Neural progenitor cell (in vitro differentiated cells): ENCODE data around the gene IL1RAP. TPM values are rescaled to one million over a fixed set of nuclear protein-coding genes. Genes with fewer than 3 reads are reported as not detected.
A peak's percentile ranks its signal among the peaks of the same experiment; 100 is the strongest.

Experiments
- DNase-seq: peaks from one replicate; pipeline ENCODE4 v3.0.0-alpha.2; 2016; ENCODE audit warnings: low spot score
- H2AFZ ChIP-seq: fragments of 200-600 bp; sonication (generic); replicated peaks from 2 replicates; pipeline ENCODE4 v1.6.1; 2016; ENCODE audit warnings: antibody characterized with exemption
- H3F3A ChIP-seq: fragments of 200-600 bp; sonication (generic); 2 replicates; pipeline ENCODE4 v1.6.1; 2016; ENCODE audit warnings: antibody characterized with exemption, low read depth
- H3K27ac ChIP-seq: fragments of 200-600 bp; sonication (generic); 2 replicates; pipeline ENCODE4 v1.5.1; 2016; ENCODE audit warnings: mild to moderate bottlenecking
- H3K27me3 ChIP-seq: fragments of 200-600 bp; sonication (generic); 2 replicates; pipeline ENCODE4 v1.6.1; 2016; ENCODE audit warnings: mild to moderate bottlenecking, moderate library complexity
- H3K36me3 ChIP-seq: fragments of 200-600 bp; sonication (generic); 2 replicates; pipeline ENCODE4 v1.5.1; 2016
- H3K4me1 ChIP-seq: fragments of 200-600 bp; sonication (generic); 2 replicates; pipeline ENCODE4 v1.6.1; 2016; ENCODE audit warnings: mixed run types
- H3K4me2 ChIP-seq: fragments of 200-600 bp; sonication (generic); 2 replicates; pipeline ENCODE4 v1.6.1; 2016
- H3K4me3 ChIP-seq: fragments of 200-600 bp; sonication (generic); 2 replicates; pipeline ENCODE4 v1.5.1; 2016
- H3K79me2 ChIP-seq: fragments of 200-600 bp; sonication (generic); 2 replicates; pipeline ENCODE4 v1.6.1; 2016; ENCODE audit warnings: low read depth
- H3K9ac ChIP-seq: fragments of 200-600 bp; sonication (generic); 2 replicates; pipeline ENCODE4 v1.6.1; 2016
- H3K9me3 ChIP-seq: fragments of 200-600 bp; sonication (generic); 2 replicates; pipeline ENCODE4 v1.5.1; 2016; ENCODE audit warnings: low read depth
- H4K20me1 ChIP-seq: fragments of 200-600 bp; sonication (generic); 2 replicates; pipeline ENCODE4 v1.6.1; 2016; ENCODE audit warnings: low read depth
- H3K27ac Mint-ChIP-seq: 3 replicates; pipeline ENCODE4 v1.8.0; 2021; ENCODE audit warnings: mixed read lengths
- H3K27me3 Mint-ChIP-seq: 2 replicates; pipeline ENCODE4 v1.8.0; 2022; ENCODE audit warnings: low read depth, mild to moderate bottlenecking, inconsistent platforms, moderate library complexity, mixed read lengths; ENCODE audit not compliant: insufficient read depth
- H3K36me3 Mint-ChIP-seq: 3 replicates; pipeline ENCODE4 v1.8.0; 2021; ENCODE audit warnings: mixed read lengths
- H3K4me1 Mint-ChIP-seq: 3 replicates; pipeline ENCODE4 v1.8.0; 2021; ENCODE audit warnings: mixed read lengths
- H3K4me3 Mint-ChIP-seq: 3 replicates; pipeline ENCODE4 v1.8.0; 2021; ENCODE audit warnings: mild to moderate bottlenecking, moderate library complexity, mixed read lengths
- H3K9me3 Mint-ChIP-seq: 3 replicates; pipeline ENCODE4 v1.8.0; 2020; ENCODE audit warnings: mixed read lengths
- EZH2 ChIP-seq: fragments of 200-600 bp; sonication (generic); IDR thresholded peaks from 2 replicates; pipeline ENCODE4 v1.6.1; 2017; ENCODE audit warnings: antibody characterized with exemption, mild to moderate bottlenecking, moderate library complexity
- EZH2phosphoT487 ChIP-seq: fragments of 200-600 bp; sonication (generic); IDR thresholded peaks from 2 replicates; pipeline ENCODE4 v1.6.1; 2017; ENCODE audit warnings: antibody characterized with exemption
- total RNA-seq: library from RNA; depleted of rRNA; stranded (reverse); fragments of >200 nt; gene quantifications from 2 replicates; pipeline ENCODE4 v1.2.3, GENCODE V29; 2015; ENCODE audit warnings: low replicate concordance
- TF ChIP-seq, protein P1 (sequence below): fragments of 200-600 bp; sonication (generic); IDR thresholded peaks from 2 replicates; pipeline ENCODE4 v1.5.1; 2017; ENCODE audit warnings: antibody characterized with exemption, mild to moderate bottlenecking

The IL1RAP gene
- total RNA-seq, 1 donor from 2014 or later = 11.3 TPM

DNA sequence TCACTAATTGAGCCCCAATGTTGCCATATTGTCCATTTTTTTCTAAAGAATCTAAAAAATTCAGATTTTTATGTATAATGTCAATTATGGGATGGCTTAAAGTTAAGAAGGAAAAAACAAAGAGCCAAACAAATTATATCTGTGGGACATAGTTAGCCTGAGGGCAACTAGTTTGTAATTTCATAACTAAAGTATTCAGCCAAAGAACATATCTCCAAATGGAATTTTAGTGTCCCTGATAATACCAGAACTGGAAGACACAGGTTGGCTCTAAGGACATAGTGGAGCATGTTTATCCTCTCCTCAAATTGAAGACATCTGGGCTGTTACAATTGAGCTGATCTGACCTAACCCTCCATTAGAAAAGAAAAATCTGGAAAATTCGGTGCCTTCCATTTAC is 144.2 kb downstream of the IL1RAP start:
- no peak overlapping the region for H3K9ac ChIP-seq
- no peaks in the 10 kb centered on the region for H4K20me1 ChIP-seq
- H3K27ac Mint-ChIP-seq = no peak overlapping the region
- no peak for DNase-seq
- no peak overlapping the region for H3K4me2 ChIP-seq
- H3K4me3 ChIP-seq = no peak overlapping the region
- no peaks in the 10 kb centered on the region for H3K79me2 ChIP-seq
- no peak overlapping the region for H3K27ac ChIP-seq
- H3K27me3 ChIP-seq = no peaks in the 10 kb centered on the region
- no peak overlapping the region for H3K4me3 Mint-ChIP-seq
- no peaks in the 10 kb centered on the region for H3K4me1 ChIP-seq
- H3F3A ChIP-seq = no peaks in the 10 kb centered on the region
- no peaks in the 10 kb centered on the region for H3K36me3 Mint-ChIP-seq
- H3K4me1 Mint-ChIP-seq = no peaks in the 10 kb centered on the region
- H3K9me3 Mint-ChIP-seq = no peaks in the 10 kb centered on the region
- TF ChIP-seq EZH2 = no peak
- no peaks in the 10 kb centered on the region for H3K36me3 ChIP-seq
- peak overlapping the region; percentile 65 for H2AFZ ChIP-seq
- H3K9me3 ChIP-seq = no peaks in the 10 kb centered on the region
- peaks cover 4% of the 10 kb centered on the region for H3K27me3 Mint-ChIP-seq

DNA sequence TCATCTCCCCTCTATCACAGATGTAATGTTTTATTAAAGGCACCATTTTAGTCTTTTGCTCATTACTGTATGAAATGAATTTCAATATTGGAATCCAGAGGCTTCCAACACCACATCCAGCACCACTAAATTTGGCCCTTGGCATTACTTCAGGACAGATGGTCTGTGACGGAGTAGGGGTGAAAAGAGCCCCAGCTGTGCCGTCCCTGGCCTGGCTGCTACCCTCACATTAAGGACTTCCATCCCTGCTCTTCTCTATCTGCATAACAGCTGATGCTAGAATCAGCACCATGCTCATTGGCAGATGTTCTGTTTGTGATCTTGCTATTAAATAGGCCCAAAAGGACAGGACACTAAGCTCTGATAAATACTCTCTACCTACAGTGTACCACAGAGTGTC is 152.9 kb downstream of the IL1RAP start:
- DNase-seq = no peak
- H3K4me1 ChIP-seq = no peaks in the 10 kb centered on the region
- H3K4me3 Mint-ChIP-seq = no peak overlapping the region
- no peaks in the 10 kb centered on the region for H3K36me3 Mint-ChIP-seq
- H4K20me1 ChIP-seq = no peaks in the 10 kb centered on the region
- H3K4me1 Mint-ChIP-seq = no peaks in the 10 kb centered on the region
- H3K27me3 ChIP-seq = no peaks in the 10 kb centered on the region
- H2AFZ ChIP-seq = no peak overlapping the region
- no peaks in the 10 kb centered on the region for H3K9me3 ChIP-seq
- H3K27me3 Mint-ChIP-seq = peaks cover 1% of the 10 kb centered on the region
- no peak overlapping the region for H3K27ac ChIP-seq
- H3K36me3 ChIP-seq = no peaks in the 10 kb centered on the region
- no peak for TF ChIP-seq EZH2phosphoT487
- TF ChIP-seq EZH2 = no peak
- TF ChIP-seq, protein P1, sequence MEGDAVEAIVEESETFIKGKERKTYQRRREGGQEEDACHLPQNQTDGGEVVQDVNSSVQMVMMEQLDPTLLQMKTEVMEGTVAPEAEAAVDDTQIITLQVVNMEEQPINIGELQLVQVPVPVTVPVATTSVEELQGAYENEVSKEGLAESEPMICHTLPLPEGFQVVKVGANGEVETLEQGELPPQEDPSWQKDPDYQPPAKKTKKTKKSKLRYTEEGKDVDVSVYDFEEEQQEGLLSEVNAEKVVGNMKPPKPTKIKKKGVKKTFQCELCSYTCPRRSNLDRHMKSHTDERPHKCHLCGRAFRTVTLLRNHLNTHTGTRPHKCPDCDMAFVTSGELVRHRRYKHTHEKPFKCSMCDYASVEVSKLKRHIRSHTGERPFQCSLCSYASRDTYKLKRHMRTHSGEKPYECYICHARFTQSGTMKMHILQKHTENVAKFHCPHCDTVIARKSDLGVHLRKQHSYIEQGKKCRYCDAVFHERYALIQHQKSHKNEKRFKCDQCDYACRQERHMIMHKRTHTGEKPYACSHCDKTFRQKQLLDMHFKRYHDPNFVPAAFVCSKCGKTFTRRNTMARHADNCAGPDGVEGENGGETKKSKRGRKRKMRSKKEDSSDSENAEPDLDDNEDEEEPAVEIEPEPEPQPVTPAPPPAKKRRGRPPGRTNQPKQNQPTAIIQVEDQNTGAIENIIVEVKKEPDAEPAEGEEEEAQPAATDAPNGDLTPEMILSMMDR = no peak
- no peaks in the 10 kb centered on the region for H3K9me3 Mint-ChIP-seq
- no peak overlapping the region for H3K4me2 ChIP-seq
- H3K79me2 ChIP-seq = no peaks in the 10 kb centered on the region
- H3K27ac Mint-ChIP-seq = no peak overlapping the region
- no peak overlapping the region for H3K4me3 ChIP-seq
- H3F3A ChIP-seq = no peaks in the 10 kb centered on the region
- H3K9ac ChIP-seq = no peak overlapping the region

DNA sequence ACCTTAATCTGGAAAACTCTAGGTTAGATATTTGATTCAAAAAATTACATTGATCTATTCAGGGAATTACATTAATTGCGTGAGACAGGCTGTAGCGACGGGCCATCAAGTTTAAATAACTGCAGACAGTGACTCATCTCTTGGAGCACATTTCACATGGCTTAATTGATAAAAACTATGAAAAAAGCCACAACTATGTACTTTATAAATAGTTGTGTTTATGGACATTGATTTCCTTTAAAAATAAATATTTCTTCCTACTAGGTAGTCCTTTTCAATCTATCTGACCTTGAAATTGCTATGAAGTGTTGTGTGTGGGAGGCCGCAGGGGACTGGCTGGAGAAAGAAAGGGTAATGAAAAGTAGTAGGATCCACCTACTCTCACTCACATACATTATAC is 157.8 kb downstream of the IL1RAP start:
- Histone ChIP-seq H3F3A (no peaks in the 10 kb centered on the region), H3K9me3 (no peaks in the 10 kb centered on the region), H3K27ac (no peak overlapping the region), H3K9ac (no peak overlapping the region), H3K79me2 (no peaks in the 10 kb centered on the region), H4K20me1 (no peaks in the 10 kb centered on the region), H2AFZ (no peak overlapping the region), H3K4me1 (no peaks in the 10 kb centered on the region), H3K4me3 (no peak overlapping the region), H3K4me2 (no peak overlapping the region), H3K27me3 (no peaks in the 10 kb centered on the region), H3K36me3 (no peaks in the 10 kb centered on the region)
- TF ChIP-seq EZH2phosphoT487 = no peak
- TF ChIP-seq, protein P1 = no peak
- TF ChIP-seq EZH2 = no peak
- no peak overlapping the region for H3K27ac Mint-ChIP-seq
- H3K4me3 Mint-ChIP-seq = no peak overlapping the region
- H3K4me1 Mint-ChIP-seq = no peaks in the 10 kb centered on the region
- H3K27me3 Mint-ChIP-seq = no peaks in the 10 kb centered on the region
- no peaks in the 10 kb centered on the region for H3K36me3 Mint-ChIP-seq
- DNase-seq = no peak
- no peaks in the 10 kb centered on the region for H3K9me3 Mint-ChIP-seq

DNA sequence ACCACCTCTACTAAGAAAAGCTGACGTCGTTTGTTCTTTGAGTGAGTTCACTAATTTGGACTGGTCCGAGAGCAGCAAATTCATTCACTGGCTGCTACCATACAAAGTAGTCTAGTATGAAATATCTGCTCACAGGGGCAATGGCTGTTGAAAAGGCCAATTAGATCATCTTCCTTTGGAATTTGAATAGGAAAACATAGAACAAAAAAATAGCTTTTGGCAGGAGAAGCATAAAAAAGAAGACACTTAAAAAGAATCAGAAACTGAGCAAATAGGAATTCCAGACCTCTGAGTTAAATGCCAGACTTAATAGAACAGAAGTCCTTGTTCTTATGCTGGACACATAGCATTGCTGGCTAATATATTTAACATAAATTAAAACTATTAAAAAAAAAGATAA is 159.3 kb downstream of the IL1RAP start:
- H3K9me3 Mint-ChIP-seq = peaks cover 2% of the 10 kb centered on the region
- H3K9ac ChIP-seq = no peak overlapping the region
- H3K36me3 ChIP-seq = no peaks in the 10 kb centered on the region
- H3K27me3 ChIP-seq = no peaks in the 10 kb centered on the region
- no peak overlapping the region for H3K27ac ChIP-seq
- H3K4me3 ChIP-seq = no peak overlapping the region
- no peaks in the 10 kb centered on the region for H3K4me1 ChIP-seq
- no peaks in the 10 kb centered on the region for H3K36me3 Mint-ChIP-seq
- no peak overlapping the region for H3K27ac Mint-ChIP-seq
- no peaks in the 10 kb centered on the region for H3K9me3 ChIP-seq
- H3K4me3 Mint-ChIP-seq = no peak overlapping the region
- H3K27me3 Mint-ChIP-seq = peaks cover 2% of the 10 kb centered on the region
- no peaks in the 10 kb centered on the region for H3K4me1 Mint-ChIP-seq
- H3F3A ChIP-seq = no peaks in the 10 kb centered on the region
- no peaks in the 10 kb centered on the region for H3K79me2 ChIP-seq
- TF ChIP-seq, protein P1 = no peak
- TF ChIP-seq EZH2phosphoT487 (no peak), EZH2 (no peak)
- H3K4me2 ChIP-seq = no peak overlapping the region
- DNase-seq = no peak
- no peak overlapping the region for H2AFZ ChIP-seq
- H4K20me1 ChIP-seq = no peaks in the 10 kb centered on the region
